Activated T-cell treated with anti-CD3 and anti-CD28 coated beads, Interleukin-2, amount 50 U/mL, for 72 hours (primary cell): ENCODE results near the gene ITGA5. TPM values are rescaled to one million over a fixed set of nuclear protein-coding genes. Genes with fewer than 3 reads are reported as not detected.

Experiments used
- ATAC-seq, 2 donors: fragments of 150-1000 bp; cut with Tn5 transposase; replicated peaks in 1 of 2; 2 replicates each; pipeline ENCODE4 v1.10.0; 2021; ENCODE audit warnings: moderate library complexity in 2 of 2, mild to moderate bottlenecking in 1 of 2
- DNase-seq, 2 donors: peaks; one replicate each; pipeline ENCODE4 v3.0.0; 2021 to 2022; ENCODE audit warnings: mixed read lengths in 1 of 2
- H3K27ac Mint-ChIP-seq: one replicate; pipeline ENCODE4 v1.8.0; 2022; ENCODE audit warnings: mild to moderate bottlenecking, moderate library complexity, mixed read lengths
- H3K27me3 Mint-ChIP-seq: one replicate; pipeline ENCODE4 v1.8.0; 2022; ENCODE audit warnings: low read depth, mixed read lengths
- H3K36me3 Mint-ChIP-seq, 2 donors: one replicate each; pipeline ENCODE4 v1.8.0; 2022; ENCODE audit warnings: mixed read lengths in 2 of 2, mild to moderate bottlenecking in 1 of 2; ENCODE audit not compliant: insufficient read depth in 2 of 2
- H3K4me1 Mint-ChIP-seq: one replicate; pipeline ENCODE4 v1.8.0; 2022; ENCODE audit warnings: low read depth, mixed read lengths
- H3K4me3 Mint-ChIP-seq, 2 donors: one replicate each; pipeline ENCODE4 v1.8.0; 2022; ENCODE audit warnings: mild to moderate bottlenecking in 2 of 2, mixed read lengths in 2 of 2, moderate library complexity in 2 of 2
- H3K9me3 Mint-ChIP-seq, 2 donors: one replicate each; pipeline ENCODE4 v1.8.0; 2022; ENCODE audit warnings: mixed read lengths in 2 of 2
- total RNA-seq, 2 donors: library from RNA; stranded (reverse); gene quantifications; one replicate each; pipeline ENCODE4 v1.2.3, GENCODE V29; 2022

The ITGA5 gene
- total RNA-seq, 2 donors from 2014 or later, result 20.6 to 27.4 TPM

DNA sequence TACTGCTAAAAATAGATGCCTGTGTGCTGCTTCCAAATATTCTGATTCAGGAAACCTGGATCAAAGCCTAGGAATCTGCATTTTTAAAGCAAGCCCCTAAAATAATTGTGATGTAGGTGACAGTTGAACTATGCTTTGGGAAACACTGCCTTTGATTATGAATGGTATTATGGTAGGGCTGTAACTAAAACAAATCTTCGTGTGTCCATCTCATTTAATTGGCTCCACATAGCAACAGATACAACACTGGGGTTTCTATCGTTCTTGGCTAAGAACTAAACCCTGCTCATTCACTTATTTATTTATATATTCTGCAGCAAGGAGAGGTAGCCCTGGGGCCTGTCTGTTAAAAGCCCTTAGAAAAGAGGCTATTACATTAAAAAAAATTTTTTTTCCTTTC is 23.0 kb upstream of the ITGA5 start:
- DNase-seq, result no peak
- Mint-ChIP-seq H3K9me3 (no peaks in the 10 kb centered on the region), H3K36me3 (no peaks in the 10 kb centered on the region), H3K27me3 (no peaks in the 10 kb centered on the region), H3K4me1 (peaks cover 7% of the 10 kb centered on the region), H3K27ac (no peak overlapping the region), H3K4me3 (no peak overlapping the region)
- ATAC-seq, result no peak

DNA sequence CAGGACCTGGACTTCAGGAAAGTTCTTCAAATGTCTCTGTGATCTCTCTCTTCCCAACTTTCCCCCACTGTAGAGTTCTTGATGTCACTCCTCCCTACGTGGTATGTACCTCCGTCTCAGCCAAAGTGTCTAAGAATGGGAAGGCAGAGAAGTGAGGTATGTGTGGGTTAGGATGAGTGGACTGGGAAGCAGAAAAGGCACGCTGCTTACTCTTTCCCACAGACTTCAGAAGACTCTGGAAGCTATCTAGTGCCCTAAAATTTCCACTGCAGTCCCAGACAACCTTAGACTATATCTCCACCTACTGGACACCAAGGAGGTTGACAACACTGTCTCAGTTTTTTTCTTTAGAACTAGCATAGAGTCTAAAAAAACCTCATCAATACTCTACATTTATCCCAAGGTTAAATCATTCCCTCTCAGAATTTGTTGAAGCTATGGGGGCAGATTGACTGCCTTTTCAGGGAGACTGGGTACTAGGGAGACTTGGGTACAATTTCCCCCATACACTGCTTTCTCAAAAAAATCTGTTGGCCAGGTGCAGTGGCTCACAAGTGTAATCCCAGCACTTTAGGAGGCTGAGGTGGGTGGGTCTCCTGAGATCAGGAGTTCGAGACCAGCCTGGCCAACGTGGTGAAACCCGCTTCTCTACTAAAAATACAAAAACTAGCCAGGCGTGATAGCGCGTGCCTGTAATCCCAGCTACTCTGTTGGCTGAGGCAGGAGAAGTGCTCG is 20.6 kb upstream of the ITGA5 start:
- ATAC-seq (peak; percentile 66 to 73), DNase-seq (no peak)
- no peaks in the 10 kb centered on the region for H3K36me3 Mint-ChIP-seq
- peaks cover 12% of the 10 kb centered on the region for H3K4me1 Mint-ChIP-seq
- no peak overlapping the region for H3K4me3 Mint-ChIP-seq
- no peaks in the 10 kb centered on the region for H3K9me3 Mint-ChIP-seq
- H3K27me3 Mint-ChIP-seq, result no peaks in the 10 kb centered on the region
- no peak overlapping the region for H3K27ac Mint-ChIP-seq

DNA sequence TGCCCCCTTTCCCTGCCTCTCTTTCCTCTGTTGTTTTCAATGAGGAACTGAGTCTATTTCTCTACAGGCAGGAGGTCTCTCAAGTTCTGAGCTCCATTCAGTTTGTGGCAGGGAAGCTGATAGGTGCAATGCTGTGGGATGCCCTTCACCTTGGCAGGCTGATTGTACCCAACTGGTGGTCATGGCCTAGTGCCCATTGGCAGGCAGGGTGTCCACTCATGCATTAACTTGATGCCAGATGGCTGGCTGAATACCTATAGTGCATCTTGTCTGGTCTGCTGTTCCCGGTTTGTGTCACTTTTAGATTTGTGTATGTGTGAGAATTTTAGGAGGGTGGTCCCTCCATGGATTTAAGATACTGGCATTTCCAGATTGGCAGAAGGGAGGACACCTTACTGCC is 20.0 kb upstream of the ITGA5 start:
- Mint-ChIP-seq H3K4me1 (peaks cover 12% of the 10 kb centered on the region), H3K36me3 (no peaks in the 10 kb centered on the region), H3K4me3 (no peak overlapping the region), H3K9me3 (no peaks in the 10 kb centered on the region), H3K27me3 (no peaks in the 10 kb centered on the region), H3K27ac (no peak overlapping the region)
- ATAC-seq (no peak), DNase-seq (no peak)

DNA sequence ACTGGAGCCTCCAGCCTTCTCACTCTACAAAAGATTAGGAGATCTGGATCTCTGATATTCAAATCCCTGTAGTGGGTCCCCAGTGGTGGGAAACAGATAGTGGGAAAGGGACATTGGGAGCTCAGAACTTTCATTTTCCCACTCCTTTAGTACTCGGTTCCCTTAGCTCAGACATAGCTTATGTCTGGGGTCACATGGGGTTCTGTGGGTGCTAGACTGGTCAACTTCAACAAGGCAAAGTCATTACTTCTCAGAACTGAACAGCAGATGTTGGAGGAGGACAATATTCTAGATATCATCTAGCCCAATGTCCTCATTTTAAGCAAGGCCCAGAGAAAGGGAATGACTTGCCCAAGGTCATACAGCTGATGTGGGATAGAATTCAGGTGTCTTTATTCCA is 19.5 kb upstream of the ITGA5 start:
- Mint-ChIP-seq H3K27me3 (no peaks in the 10 kb centered on the region), H3K4me1 (peaks cover 12% of the 10 kb centered on the region), H3K36me3 (no peaks in the 10 kb centered on the region), H3K27ac (no peak overlapping the region), H3K4me3 (no peak overlapping the region), H3K9me3 (no peaks in the 10 kb centered on the region)
- DNase-seq (no peak), ATAC-seq (no peak)

DNA sequence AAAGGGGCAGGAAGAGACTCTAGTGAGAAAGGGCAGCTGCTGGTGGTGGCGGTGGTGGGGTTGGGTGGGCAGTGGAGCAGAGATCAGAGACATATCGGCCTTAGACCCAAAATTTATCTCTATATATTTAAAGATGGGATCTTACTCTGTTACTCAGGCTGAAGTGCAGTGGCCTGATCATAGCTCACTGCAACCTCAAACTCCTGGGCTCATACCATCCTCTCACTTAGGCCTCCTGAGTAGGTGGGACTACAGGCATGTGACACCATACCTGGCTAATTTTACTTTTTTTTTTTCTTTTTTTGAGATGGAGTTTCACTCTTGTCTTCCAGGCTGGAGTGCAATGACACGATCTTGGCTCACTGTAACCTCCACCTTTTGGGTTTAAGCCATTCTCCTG is 18.6 kb upstream of the ITGA5 start:
- Mint-ChIP-seq H3K36me3 (no peaks in the 10 kb centered on the region), H3K27ac (no peak overlapping the region), H3K9me3 (no peaks in the 10 kb centered on the region), H3K4me3 (no peak overlapping the region), H3K4me1 (peaks cover 15% of the 10 kb centered on the region), H3K27me3 (no peaks in the 10 kb centered on the region)
- DNase-seq (no peak), ATAC-seq (peak; percentile 51 to 60)

DNA sequence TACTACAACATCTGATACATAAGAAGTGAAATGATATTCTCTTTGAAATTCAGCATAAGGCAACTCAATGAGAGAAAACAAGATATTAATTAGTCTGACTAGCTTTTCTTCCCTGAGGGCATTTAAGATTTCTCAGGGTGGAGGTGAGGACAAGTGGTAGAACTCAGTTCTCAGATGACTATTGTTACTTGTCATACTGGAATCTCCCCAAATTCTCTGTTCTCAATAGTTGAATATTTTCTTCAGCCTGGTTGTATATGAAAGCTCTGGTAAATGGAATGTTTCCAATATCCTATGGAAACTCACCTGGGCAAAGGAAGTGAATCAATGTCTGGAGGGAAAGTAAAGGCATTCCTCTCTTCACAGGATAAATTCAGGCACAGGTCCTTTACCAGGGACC is 18.2 kb upstream of the ITGA5 start:
- no peak overlapping the region for H3K4me3 Mint-ChIP-seq
- H3K27me3 Mint-ChIP-seq, result no peaks in the 10 kb centered on the region
- ATAC-seq (peak; percentile 55 to 63), DNase-seq (no peak)
- no peaks in the 10 kb centered on the region for H3K36me3 Mint-ChIP-seq
- H3K9me3 Mint-ChIP-seq, result no peaks in the 10 kb centered on the region
- H3K27ac Mint-ChIP-seq, result no peak overlapping the region
- peaks cover 20% of the 10 kb centered on the region for H3K4me1 Mint-ChIP-seq

DNA sequence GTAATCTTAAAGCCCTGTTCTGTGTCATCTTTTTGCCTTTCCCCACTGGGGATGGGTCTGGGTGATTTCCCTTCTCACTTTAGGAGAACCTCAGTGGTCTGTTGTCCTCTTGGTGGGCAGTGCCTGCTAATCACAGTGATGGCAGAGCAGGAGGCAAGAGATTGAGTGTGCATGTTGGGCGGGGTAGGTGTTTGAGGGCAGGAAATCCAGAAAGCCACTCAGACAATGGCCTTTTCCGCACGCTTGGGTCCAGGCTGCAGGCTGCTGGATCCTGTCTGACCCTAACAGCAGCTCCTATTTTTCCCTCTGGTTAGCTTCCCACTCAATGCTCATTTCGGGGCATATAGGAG is 13.7 kb upstream of the ITGA5 start:
- DNase-seq, result no peak

DNA sequence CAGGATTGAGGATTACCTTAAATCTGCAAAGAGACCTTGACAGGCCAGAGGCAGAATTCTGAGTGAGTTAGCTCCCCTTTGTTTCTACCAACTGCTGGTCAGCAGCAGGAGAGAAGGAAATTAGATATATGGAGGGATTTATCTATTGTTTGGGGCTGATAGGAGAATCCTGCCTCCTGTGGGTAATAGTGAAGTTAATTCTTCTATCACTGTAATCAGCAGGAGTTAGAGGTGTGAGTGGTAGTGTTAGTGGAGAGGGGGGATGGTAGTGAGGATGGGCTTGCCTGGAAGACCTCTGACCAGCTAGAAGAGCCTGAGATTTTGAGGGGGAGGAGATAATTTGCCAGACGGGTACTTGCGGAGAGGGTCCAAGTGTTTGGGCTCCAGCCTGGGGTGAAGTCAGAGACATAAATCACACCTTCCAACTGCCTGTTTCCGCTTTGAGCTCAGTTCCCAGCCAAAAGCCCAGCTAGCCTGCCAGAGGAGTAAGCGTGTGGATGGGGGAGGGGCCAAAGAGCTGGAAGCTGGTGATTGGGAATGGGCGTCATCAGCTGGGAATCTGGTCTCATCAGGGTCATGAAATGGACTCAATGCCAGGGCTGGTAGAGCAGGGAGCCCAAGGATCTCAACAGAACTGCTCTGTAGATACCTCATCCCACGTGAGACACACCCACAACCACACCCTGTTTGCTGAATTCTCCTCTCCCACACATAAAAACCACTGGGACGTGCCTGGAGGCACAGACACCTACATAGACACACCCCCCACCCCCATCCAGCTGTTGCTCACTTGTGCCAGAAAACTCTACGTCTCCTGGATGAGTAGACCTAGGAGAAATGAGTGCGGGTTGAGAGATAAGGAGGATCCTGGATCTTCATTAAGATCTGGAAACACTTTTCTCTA is 13.1 kb upstream of the ITGA5 start:
- ATAC-seq (peak; percentile 45 to 47), DNase-seq (no peak)
- Mint-ChIP-seq H3K36me3 (no peaks in the 10 kb centered on the region), H3K27me3 (peaks cover 7% of the 10 kb centered on the region), H3K4me1 (peaks cover 19% of the 10 kb centered on the region), H3K9me3 (no peaks in the 10 kb centered on the region), H3K4me3 (peak overlapping the region in 1 of 2 donors; percentile 22), H3K27ac (no peak overlapping the region)

More for the DNA sequence above, 13.7 kb upstream of the ITGA5 start:
- no peaks in the 10 kb centered on the region for H3K9me3 Mint-ChIP-seq
- H3K4me1 Mint-ChIP-seq, result peaks cover 25% of the 10 kb centered on the region
- H3K4me3 Mint-ChIP-seq, result no peak overlapping the region
- no peaks in the 10 kb centered on the region for H3K36me3 Mint-ChIP-seq
- no peak overlapping the region for H3K27ac Mint-ChIP-seq
- ATAC-seq, result peak; percentile 27 to 47
- peaks cover 7% of the 10 kb centered on the region for H3K27me3 Mint-ChIP-seq

DNA sequence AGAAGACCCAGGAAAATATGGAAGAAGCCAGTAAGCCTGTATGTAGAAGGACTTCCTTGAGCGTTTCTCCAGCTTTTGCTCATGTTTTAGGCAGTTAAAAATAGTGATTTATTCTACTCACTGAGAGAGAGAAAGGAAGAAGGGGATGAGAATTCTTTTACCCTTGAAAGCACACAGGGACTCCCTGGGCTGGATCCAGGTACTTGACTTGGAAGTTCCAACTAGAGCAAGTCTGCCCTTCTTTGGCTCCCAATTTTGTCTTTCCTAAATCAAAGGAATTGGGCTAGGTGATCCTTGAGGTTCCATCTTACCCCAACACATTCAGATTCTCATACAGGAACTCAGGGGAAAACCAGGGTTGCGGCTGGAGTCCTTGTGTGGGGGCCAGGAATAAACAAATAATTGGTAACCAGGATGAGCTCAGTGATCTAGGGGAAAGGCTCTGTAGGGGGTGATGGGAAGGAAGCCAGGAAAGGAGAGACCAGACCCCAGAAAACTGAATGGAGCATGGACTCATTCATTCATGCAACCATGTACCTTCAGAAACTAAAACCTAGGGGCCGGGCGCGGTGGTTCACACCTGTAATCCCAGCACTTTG is 11.5 kb upstream of the ITGA5 start:
- no peak overlapping the region for H3K27ac Mint-ChIP-seq
- H3K4me1 Mint-ChIP-seq, result peaks cover 14% of the 10 kb centered on the region
- DNase-seq (no peak), ATAC-seq (no peak)
- H3K27me3 Mint-ChIP-seq, result peaks cover 12% of the 10 kb centered on the region
- H3K36me3 Mint-ChIP-seq, result no peaks in the 10 kb centered on the region
- no peak overlapping the region for H3K4me3 Mint-ChIP-seq
- no peaks in the 10 kb centered on the region for H3K9me3 Mint-ChIP-seq

DNA sequence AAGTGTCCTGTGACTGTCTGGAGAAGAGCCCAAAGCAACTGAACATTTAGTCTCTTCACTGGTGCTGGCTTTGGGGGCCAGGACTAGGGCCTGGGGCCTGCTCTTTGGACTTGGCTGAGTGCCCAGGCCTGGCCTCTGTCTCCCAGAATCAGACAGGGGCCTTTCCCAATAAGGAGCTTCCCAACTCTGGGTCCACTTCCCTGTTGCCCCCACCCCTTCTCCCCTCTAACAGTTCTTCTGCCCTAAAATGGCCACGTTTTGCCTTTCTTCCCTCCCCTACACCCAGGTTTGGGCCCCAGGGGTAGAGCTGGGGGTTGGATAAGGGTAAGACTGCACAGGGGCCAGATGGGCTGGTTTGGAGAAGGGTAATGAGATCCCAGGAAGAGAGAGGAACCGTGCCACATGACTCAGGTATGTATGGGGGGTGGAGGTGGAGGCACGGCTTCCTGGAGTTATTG is 10.0 kb upstream of the ITGA5 start:
- no peak overlapping the region for H3K4me3 Mint-ChIP-seq
- peaks cover 14% of the 10 kb centered on the region for H3K4me1 Mint-ChIP-seq
- H3K36me3 Mint-ChIP-seq, result no peaks in the 10 kb centered on the region
- H3K9me3 Mint-ChIP-seq, result no peaks in the 10 kb centered on the region
- no peak for DNase-seq
- H3K27ac Mint-ChIP-seq, result no peak overlapping the region
- ATAC-seq, result no peak
- peaks cover 16% of the 10 kb centered on the region for H3K27me3 Mint-ChIP-seq

DNA sequence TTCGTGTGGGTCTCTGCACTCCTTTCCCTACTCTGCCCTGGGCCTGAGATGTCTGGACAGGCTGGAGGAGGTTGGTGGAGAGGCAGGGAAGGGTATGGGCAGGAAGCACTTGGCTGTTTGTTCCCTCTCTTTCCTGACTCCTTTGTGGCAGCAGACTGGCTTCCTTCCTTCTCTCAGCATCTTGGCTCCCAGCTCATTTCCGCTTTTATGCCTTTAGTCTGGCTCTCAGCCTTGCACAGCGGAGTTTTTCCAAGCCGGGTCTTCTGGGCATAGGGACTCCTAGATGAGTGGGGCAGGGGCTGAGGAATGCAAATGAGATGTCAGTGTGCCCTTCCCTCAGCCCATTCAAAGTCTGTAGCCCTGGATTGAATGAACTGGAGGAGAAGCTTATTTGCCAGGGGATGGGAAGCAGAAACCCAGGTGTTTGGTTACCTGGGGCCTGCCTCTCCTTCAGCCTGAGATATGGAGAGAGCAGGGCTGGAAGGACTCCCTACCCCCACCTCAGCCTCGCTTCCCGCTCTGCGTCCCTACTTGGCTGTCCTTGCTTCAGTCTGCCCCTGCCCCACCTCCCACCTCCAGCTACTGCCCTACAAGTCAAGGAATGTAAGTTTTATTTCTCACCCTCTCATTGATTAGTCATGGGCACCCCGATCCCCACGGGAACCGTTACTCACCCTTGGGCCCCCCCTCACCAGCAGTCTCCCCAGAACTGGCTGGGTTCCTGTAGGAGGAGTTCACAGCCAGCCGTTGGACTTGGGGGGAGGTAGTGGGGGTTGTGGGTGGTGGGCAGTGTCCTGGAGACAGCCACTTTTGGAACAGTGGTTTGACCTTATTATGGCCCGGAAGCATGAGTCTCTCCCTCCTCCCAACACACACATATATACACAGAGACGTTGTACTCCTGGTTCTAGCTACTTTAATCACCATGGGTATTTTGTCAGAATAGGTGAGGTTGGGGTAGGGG is 9.3 kb upstream of the ITGA5 start:
- ATAC-seq, result peak; percentile 27 to 31
- no peak overlapping the region for H3K27ac Mint-ChIP-seq
- no peaks in the 10 kb centered on the region for H3K36me3 Mint-ChIP-seq
- no peak overlapping the region for H3K4me3 Mint-ChIP-seq
- H3K27me3 Mint-ChIP-seq, result peaks cover 16% of the 10 kb centered on the region
- H3K9me3 Mint-ChIP-seq, result no peaks in the 10 kb centered on the region
- DNase-seq, result no peak
- peaks cover 21% of the 10 kb centered on the region for H3K4me1 Mint-ChIP-seq

DNA sequence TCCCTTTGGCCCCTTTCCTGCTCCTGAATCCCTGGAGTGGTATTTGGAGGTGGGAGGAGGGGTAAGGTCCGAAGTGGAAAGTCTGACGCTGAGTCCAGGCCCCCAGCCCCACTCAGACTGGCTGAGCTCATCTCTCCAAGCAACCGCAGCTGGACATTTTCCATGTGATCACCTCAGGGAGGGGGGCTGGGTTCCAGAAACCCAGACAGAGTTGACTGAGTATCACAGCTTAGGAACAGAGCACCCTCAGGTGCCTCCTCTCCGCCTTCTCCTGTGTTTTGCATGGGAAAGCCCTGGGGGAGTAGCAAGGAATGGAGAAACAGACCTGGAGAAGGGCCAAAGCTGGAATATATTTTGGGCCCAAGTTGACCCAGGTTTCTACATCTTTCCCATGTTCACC is 8.0 kb upstream of the ITGA5 start:
- Mint-ChIP-seq H3K4me1 (peaks cover 21% of the 10 kb centered on the region), H3K9me3 (no peaks in the 10 kb centered on the region), H3K27ac (no peak overlapping the region), H3K27me3 (peaks cover 16% of the 10 kb centered on the region), H3K4me3 (no peak overlapping the region), H3K36me3 (no peaks in the 10 kb centered on the region)
- DNase-seq (no peak), ATAC-seq (no peak)
